MM.1S (cell line): ENCODE data around the gene MTMR8.

Source experiments
- EZH2 ChIP-seq: fragments of 300-600 bp; sonication (generic); optimal IDR thresholded peaks from 2 replicates; pipeline ENCODE3; 2017; ENCODE audit warnings: low read depth, mild to moderate bottlenecking, antibody characterized with exemption, low read length, mixed read lengths
- EZH2phosphoT487 ChIP-seq: fragments of 300-600 bp; sonication (generic); IDR thresholded peaks from 2 replicates; pipeline ENCODE4 v1.6.1; 2018; ENCODE audit warnings: antibody characterized with exemption, low read length
- TF ChIP-seq, protein P1 (sequence below): fragments of 300-600 bp; sonication (generic); IDR thresholded peaks from 2 replicates; pipeline ENCODE4 v1.5.1; 2016; ENCODE audit warnings: antibody characterized with exemption, low read length, mixed read lengths

DNA sequence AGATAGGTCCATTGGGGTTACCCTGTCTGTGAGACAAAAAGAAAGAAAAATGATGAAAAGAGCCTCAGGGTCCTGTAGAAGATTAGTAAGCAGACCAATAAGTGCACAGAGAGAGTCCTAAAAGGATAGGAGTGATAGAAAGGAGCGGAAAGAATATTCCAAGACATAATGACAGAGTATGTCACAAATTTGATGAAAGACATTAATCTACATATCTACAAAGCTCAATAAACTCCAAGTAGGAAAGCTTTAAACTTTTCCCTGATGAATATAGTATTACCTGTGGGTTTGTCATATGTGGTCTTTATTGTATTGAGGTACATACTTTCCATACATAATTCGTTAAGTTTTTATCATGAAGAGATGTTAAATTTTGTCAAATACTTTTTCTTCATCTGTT is 73.7 kb downstream of the MTMR8 start:
- TF ChIP-seq EZH2 (no peak), EZH2phosphoT487 (no peak)
- TF ChIP-seq, protein P1, sequence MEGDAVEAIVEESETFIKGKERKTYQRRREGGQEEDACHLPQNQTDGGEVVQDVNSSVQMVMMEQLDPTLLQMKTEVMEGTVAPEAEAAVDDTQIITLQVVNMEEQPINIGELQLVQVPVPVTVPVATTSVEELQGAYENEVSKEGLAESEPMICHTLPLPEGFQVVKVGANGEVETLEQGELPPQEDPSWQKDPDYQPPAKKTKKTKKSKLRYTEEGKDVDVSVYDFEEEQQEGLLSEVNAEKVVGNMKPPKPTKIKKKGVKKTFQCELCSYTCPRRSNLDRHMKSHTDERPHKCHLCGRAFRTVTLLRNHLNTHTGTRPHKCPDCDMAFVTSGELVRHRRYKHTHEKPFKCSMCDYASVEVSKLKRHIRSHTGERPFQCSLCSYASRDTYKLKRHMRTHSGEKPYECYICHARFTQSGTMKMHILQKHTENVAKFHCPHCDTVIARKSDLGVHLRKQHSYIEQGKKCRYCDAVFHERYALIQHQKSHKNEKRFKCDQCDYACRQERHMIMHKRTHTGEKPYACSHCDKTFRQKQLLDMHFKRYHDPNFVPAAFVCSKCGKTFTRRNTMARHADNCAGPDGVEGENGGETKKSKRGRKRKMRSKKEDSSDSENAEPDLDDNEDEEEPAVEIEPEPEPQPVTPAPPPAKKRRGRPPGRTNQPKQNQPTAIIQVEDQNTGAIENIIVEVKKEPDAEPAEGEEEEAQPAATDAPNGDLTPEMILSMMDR, result no peak
